PC-3 (cell line): ENCODE measurements around the gene KCNQ1. TPM values are rescaled to one million over a fixed set of nuclear protein-coding genes. Genes with fewer than 3 reads are reported as not detected.
"Not testable (repeated sequence)": the region's sequence is repeated elsewhere in the genome, so short reads cannot be mapped to it uniquely, and the experiment has no call there.

Experiments used
- ATAC-seq: fragments of 200-7000 bp; cut with Tn5 transposase; 2 replicates; pipeline ENCODE4 v1.9.1; 2020; ENCODE audit warnings: mild to moderate bottlenecking, moderate library complexity
- BruUV-seq: library from RNA; stranded (reverse); fragments of 400-500 nt; replicated peaks from 2 replicates; lab custom pipeline; 2021; lab: Mats Ljungman, UMichigan
- CTCF ChIA-PET: fragments of 300-600 bp; sonication (Branson Sonifier 250); formaldehyde crosslinking; loops from one replicate; lab custom pipeline; 2022; ENCODE audit warnings: antibody characterized with exemption; lab: Charles Lee
- POLR2A ChIA-PET: fragments of 300-600 bp; sonication (Branson Sonifier 250); formaldehyde crosslinking; loops from one replicate; lab custom pipeline; 2022; ENCODE audit warnings: antibody characterized with exemption; ENCODE audit not compliant: unreplicated experiment; lab: Charles Lee
- DNase-seq: peaks from one replicate; pipeline ENCODE4 v3.0.0-alpha.2; 2015
- H2AFZ ChIP-seq: fragments of 300-600 bp; sonication (generic); 2 replicates; pipeline ENCODE4 v1.6.0; 2016; ENCODE audit warnings: antibody characterized with exemption, low read length
- H3F3A ChIP-seq: fragments of 300-600 bp; sonication (generic); one replicate; pipeline ENCODE4 v1.6.0; 2017; ENCODE audit warnings: antibody characterized with exemption, low read length, control low read depth, mild to moderate bottlenecking; ENCODE audit not compliant: unreplicated experiment
- H3K27ac ChIP-seq: fragments of 300-600 bp; sonication (generic); 2 replicates; pipeline ENCODE4 v1.5.1; 2016; ENCODE audit warnings: mild to moderate bottlenecking, low read length
- H3K27me3 ChIP-seq: fragments of 300-600 bp; sonication (generic); 2 replicates; pipeline ENCODE4 v1.6.1; 2016; ENCODE audit warnings: low read length, mixed read lengths
- H3K36me3 ChIP-seq: fragments of 300-600 bp; sonication (generic); 2 replicates; pipeline ENCODE4 v1.6.1; 2016; ENCODE audit warnings: low read depth, mixed run types, low read length, mixed read lengths
- H3K4me1 ChIP-seq: fragments of 300-600 bp; sonication (generic); 2 replicates; pipeline ENCODE4 v1.5.1; 2016; ENCODE audit warnings: low read length; ENCODE audit not compliant: insufficient read depth
- H3K4me2 ChIP-seq: fragments of 300-600 bp; sonication (generic); 2 replicates; pipeline ENCODE4 v1.6.0; 2016; ENCODE audit warnings: low read length
- H3K4me3 ChIP-seq: fragments of 300-600 bp; sonication (generic); 2 replicates; pipeline ENCODE4 v1.5.1; 2016; ENCODE audit warnings: mild to moderate bottlenecking, low read length, mixed read lengths
- H3K79me2 ChIP-seq: fragments of 300-600 bp; sonication (generic); 2 replicates; pipeline ENCODE4 v1.6.1; 2017; ENCODE audit warnings: low read length, mixed read lengths
- H3K9ac ChIP-seq: fragments of 300-600 bp; sonication (generic); 2 replicates; pipeline ENCODE4 v1.6.0; 2016; ENCODE audit warnings: mild to moderate bottlenecking, low read length
- H3K9me2 ChIP-seq: fragments of 300-600 bp; sonication (generic); replicated peaks from 2 replicates; pipeline ENCODE4 v1.6.1; 2016; ENCODE audit warnings: mixed run types, low read length, mixed read lengths
- H3K9me3 ChIP-seq: fragments of 300-600 bp; sonication (generic); 2 replicates; pipeline ENCODE4 v1.6.1; 2016; ENCODE audit warnings: low read length, mixed read lengths
- H4K20me1 ChIP-seq: fragments of 300-600 bp; sonication (generic); 2 replicates; pipeline ENCODE4 v1.6.1; 2016; ENCODE audit warnings: low read length, mixed read lengths
- CTCF ChIP-seq: fragments of 300-600 bp; sonication (generic); conservative IDR thresholded peaks from 2 replicates; pipeline ENCODE4 v1.5.1; 2017; ENCODE audit warnings: antibody characterized with exemption, low read depth, mild to moderate bottlenecking, low read length
- EZH2 ChIP-seq: fragments of 300-600 bp; sonication (generic); IDR thresholded peaks from one replicate; pipeline ENCODE4 v1.6.1; 2017; ENCODE audit warnings: antibody characterized with exemption, mild to moderate bottlenecking, low read length; ENCODE audit not compliant: unreplicated experiment
- EZH2phosphoT487 ChIP-seq: fragments of 300-600 bp; sonication (generic); IDR thresholded peaks from 2 replicates; pipeline ENCODE4 v1.6.1; 2018; ENCODE audit warnings: mild to moderate bottlenecking, antibody characterized with exemption, low read length, borderline replicate concordance
- intact Hi-C: fragments of 100-400 bp; cut with micrococcal nuclease; formaldehyde crosslinking; loops from 2 replicates; pipeline ENCODE4 v1.9.0; 2023
- total RNA-seq: library from RNA; depleted of rRNA; stranded (reverse); fragments of >200 nt; gene quantifications from 2 replicates; pipeline ENCODE4 v1.2.3, GENCODE V29; 2014

KCNQ1 gene
- total RNA-seq, 1 experiment from 2014 or later, result 0.40 TPM

GRCh38 chr11:2488004-2488403, 43.2 kb downstream of the KCNQ1 start:
- no peak for TF ChIP-seq CTCF
- TF ChIP-seq EZH2, result no peak
- TF ChIP-seq EZH2phosphoT487, result no peak
- no peaks in the 10 kb centered on the region for H3K4me1 ChIP-seq
- H4K20me1 ChIP-seq, result no peaks in the 10 kb centered on the region
- H3K4me3 ChIP-seq, result no peak overlapping the region
- ATAC-seq, result no peak
- intact Hi-C loops, result no loop called here
- H3K79me2 ChIP-seq, result no peaks in the 10 kb centered on the region
- ChIA-PET POLR2A (no interaction called here), CTCF (no interaction called here)
- H3K36me3 ChIP-seq, result no peaks in the 10 kb centered on the region
- H3K4me2 ChIP-seq, result no peak overlapping the region
- H3K27me3 ChIP-seq, result peaks cover 15% of the 10 kb centered on the region; the same call in 1 of the 2 replicates
- BruUV-seq, result no TSS peak
- H3K9me3 ChIP-seq, result peaks cover 13% of the 10 kb centered on the region
- H3F3A ChIP-seq, result no peaks in the 10 kb centered on the region
- H2AFZ ChIP-seq, result no peak overlapping the region
- no peak for DNase-seq
- no peaks in the 10 kb centered on the region for H3K9me2 ChIP-seq
- no peak overlapping the region for H3K27ac ChIP-seq
- H3K9ac ChIP-seq, result no peak overlapping the region

- no peak for ATAC-seq
- Histone ChIP-seq H3K27me3 (peaks cover 9% of the 10 kb centered on the region; the same call in 1 of the 2 replicates), H3K9me3 (peaks cover 13% of the 10 kb centered on the region), H3K4me1 (no peaks in the 10 kb centered on the region), H4K20me1 (no peaks in the 10 kb centered on the region), H3K4me2 (no peak overlapping the region), H3F3A (no peaks in the 10 kb centered on the region), H3K9me2 (no peaks in the 10 kb centered on the region), H2AFZ (no peak overlapping the region), H3K36me3 (no peaks in the 10 kb centered on the region), H3K27ac (no peak overlapping the region), H3K4me3 (no peak overlapping the region), H3K79me2 (no peaks in the 10 kb centered on the region), H3K9ac (no peak overlapping the region)
- POLR2A ChIA-PET, result no interaction called here
- TF ChIP-seq CTCF, result no peak
- no peak for TF ChIP-seq EZH2phosphoT487
- no peak for TF ChIP-seq EZH2
- CTCF ChIA-PET, result no interaction called here
- BruUV-seq, result no TSS peak
- intact Hi-C loops, result no loop called here
- DNase-seq, result no peak
Observed at GRCh38 chr11:2489083-2489482, 44.3 kb downstream of the KCNQ1 start.

DNA sequence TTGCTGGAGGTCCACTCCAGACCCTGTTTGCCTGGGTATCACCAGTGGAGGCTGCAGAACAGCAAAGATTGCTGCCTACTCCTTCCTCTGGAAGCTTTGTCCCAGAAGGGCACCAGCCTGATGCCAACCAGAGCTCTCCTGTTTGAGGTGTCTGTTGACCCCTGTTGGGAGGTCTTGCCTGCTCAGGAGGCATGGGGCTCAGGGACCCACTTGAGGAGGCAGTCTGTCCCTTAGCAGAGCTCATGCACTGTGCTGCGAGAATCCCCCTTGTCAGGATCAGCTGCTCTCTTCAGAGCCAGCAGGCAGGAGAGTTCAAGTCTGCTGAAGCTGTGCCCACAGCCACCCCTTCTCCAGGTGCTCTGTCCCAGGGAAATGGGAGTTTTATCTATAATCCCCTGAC, 53.1 kb downstream of the KCNQ1 start:
- DNase-seq, intact Hi-C loops, H4K20me1 ChIP-seq, ATAC-seq, H3K4me1 ChIP-seq, CTCF ChIA-PET, POLR2A ChIA-PET, H3K79me2 ChIP-seq, H3K4me3 ChIP-seq, H3K36me3 ChIP-seq, H3K9me3 ChIP-seq, H2AFZ ChIP-seq, H3F3A ChIP-seq, H3K27ac ChIP-seq, H3K9ac ChIP-seq, BruUV-seq, H3K4me2 ChIP-seq, H3K9me2 ChIP-seq: not testable (repeated sequence)
- H3K27me3 ChIP-seq, result peaks cover 13% of the 10 kb centered on the region; the same call in 1 of the 2 replicates
